Measurements from ENCODE around the gene ERCC3.

The ERCC3 gene

DNA sequence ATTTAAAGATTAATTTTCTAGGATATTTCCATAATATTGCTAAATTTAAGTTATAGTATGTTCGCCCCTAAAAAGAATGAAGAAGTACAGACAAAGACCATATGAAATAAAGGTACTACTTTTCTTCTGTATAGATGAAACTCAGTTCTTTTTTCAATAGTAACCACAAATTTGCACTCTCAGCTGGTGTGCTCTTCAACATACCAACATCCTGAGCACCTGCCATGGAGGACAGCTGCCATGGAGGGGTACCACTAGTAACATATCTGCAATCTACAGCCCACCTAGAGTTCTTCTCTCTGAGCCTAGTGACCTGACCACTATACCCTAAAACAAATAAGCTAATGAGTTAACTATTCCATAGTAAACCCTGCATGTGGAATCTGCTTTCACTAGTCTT, 36.8 kb upstream of the ERCC3 start:
- Histone ChIP-seq H3K4me3 (ENCODE audit: low read length) (no peak overlapping the region), H3K27me3 (ENCODE audit: low read depth, low read length) (no peaks in the 10 kb centered on the region), H3K79me2 (ENCODE audit: low read length) (no peaks in the 10 kb centered on the region), H3K9ac (ENCODE audit: low read length) (no peak overlapping the region), H4K20me1 (ENCODE audit: insufficient read depth, low read length) (peaks cover 31% of the 10 kb centered on the region), H3K4me1 (ENCODE audit: low read length) (peaks cover 30% of the 10 kb centered on the region), H3K4me2 (ENCODE audit: low read length) (peak overlapping the region; percentile 38), H3K27ac (ENCODE audit: low read length) (no peak overlapping the region), H3K9me3 (ENCODE audit: insufficient read depth, low read length) (no peaks in the 10 kb centered on the region), H3K36me3 (replicated peaks; ENCODE audit: low read depth, low read length) (peaks cover 19% of the 10 kb centered on the region), H2AFZ (ENCODE audit: low read depth, low read length) (no peak overlapping the region)
- TF ChIP-seq, protein P1, sequence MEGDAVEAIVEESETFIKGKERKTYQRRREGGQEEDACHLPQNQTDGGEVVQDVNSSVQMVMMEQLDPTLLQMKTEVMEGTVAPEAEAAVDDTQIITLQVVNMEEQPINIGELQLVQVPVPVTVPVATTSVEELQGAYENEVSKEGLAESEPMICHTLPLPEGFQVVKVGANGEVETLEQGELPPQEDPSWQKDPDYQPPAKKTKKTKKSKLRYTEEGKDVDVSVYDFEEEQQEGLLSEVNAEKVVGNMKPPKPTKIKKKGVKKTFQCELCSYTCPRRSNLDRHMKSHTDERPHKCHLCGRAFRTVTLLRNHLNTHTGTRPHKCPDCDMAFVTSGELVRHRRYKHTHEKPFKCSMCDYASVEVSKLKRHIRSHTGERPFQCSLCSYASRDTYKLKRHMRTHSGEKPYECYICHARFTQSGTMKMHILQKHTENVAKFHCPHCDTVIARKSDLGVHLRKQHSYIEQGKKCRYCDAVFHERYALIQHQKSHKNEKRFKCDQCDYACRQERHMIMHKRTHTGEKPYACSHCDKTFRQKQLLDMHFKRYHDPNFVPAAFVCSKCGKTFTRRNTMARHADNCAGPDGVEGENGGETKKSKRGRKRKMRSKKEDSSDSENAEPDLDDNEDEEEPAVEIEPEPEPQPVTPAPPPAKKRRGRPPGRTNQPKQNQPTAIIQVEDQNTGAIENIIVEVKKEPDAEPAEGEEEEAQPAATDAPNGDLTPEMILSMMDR (IDR thresholded peaks at IDR 0.05; ENCODE audit: low read depth, low read length) = no peak
- no peak for TF ChIP-seq EZH2phosphoT487 (IDR thresholded peaks at IDR 0.05; ENCODE audit: low read depth)

DNA sequence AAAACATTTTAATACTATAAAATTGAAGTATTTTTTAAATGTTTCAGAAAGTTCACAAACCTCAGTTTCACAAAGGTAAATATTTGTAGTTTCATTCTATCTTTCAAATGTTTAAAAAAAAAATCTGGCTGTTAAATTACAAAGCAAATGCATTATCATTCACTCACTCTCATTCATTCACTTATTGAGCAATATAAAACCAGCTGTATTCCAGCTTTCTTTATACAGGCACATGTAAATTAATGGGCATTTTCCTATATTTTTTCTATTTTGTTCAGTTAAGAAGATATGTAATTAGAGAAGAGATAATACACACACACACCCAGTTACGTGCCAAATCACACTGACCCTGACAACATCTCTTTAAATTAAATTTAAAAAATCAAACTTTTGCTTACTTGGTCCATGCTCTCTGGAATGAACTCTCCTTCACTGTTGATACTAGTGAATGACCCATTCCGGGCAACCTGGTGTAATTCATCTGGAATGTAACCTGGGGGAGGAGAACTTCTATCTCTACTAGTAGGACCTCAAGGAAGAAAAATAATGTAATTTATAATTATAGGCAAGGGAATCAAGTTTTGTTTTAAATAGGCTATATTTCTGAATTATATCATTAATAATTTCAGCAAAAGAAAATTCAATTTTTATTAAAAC, 32.5 kb upstream of the ERCC3 start:
- Histone ChIP-seq H3K27me3 (ENCODE audit: low read depth, low read length) (no peaks in the 10 kb centered on the region), H2AFZ (ENCODE audit: low read depth, low read length) (no peak overlapping the region), H3K4me2 (ENCODE audit: low read length) (no peak overlapping the region), H3K79me2 (ENCODE audit: low read length) (no peaks in the 10 kb centered on the region), H3K4me3 (ENCODE audit: low read length) (no peak overlapping the region), H3K4me1 (ENCODE audit: low read length) (peaks cover 13% of the 10 kb centered on the region), H4K20me1 (ENCODE audit: insufficient read depth, low read length) (peaks cover 7% of the 10 kb centered on the region), H3K9me3 (ENCODE audit: insufficient read depth, low read length) (no peaks in the 10 kb centered on the region), H3K9ac (ENCODE audit: low read length) (no peak overlapping the region), H3K36me3 (replicated peaks; ENCODE audit: low read depth, low read length) (peaks cover 17% of the 10 kb centered on the region), H3K27ac (ENCODE audit: low read length) (no peak overlapping the region)
- no peak for TF ChIP-seq EZH2phosphoT487 (IDR thresholded peaks at IDR 0.05; ENCODE audit: low read depth)

DNA sequence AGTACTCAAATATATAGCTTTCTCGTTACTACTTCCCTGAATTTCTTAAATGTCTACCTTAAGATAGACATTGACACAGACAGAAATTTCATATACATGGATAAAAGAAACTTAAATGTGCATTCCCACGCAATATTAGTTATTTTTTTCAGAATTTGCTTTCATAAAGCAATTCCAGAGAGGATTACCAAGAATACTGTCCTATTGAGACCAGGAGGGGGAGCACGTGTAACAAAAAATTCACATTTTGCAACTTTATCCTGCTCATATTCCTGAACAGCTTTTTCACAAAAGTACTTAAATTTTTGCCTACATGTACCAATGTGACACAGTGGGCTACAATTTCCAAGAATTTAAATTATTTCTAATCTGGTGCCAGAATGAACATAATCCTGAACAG, 30.7 kb upstream of the ERCC3 start:
- Histone ChIP-seq H2AFZ (ENCODE audit: low read depth, low read length) (no peak overlapping the region), H3K36me3 (replicated peaks; ENCODE audit: low read depth, low read length) (peaks cover 27% of the 10 kb centered on the region), H4K20me1 (ENCODE audit: insufficient read depth, low read length) (no peaks in the 10 kb centered on the region), H3K4me3 (ENCODE audit: low read length) (no peak overlapping the region), H3K4me2 (ENCODE audit: low read length) (no peak overlapping the region), H3K79me2 (ENCODE audit: low read length) (no peaks in the 10 kb centered on the region), H3K4me1 (ENCODE audit: low read length) (peaks cover 7% of the 10 kb centered on the region), H3K9me3 (ENCODE audit: insufficient read depth, low read length) (no peaks in the 10 kb centered on the region), H3K9ac (ENCODE audit: low read length) (no peak overlapping the region), H3K27me3 (ENCODE audit: low read depth, low read length) (no peaks in the 10 kb centered on the region), H3K27ac (ENCODE audit: low read length) (no peak overlapping the region)
- TF ChIP-seq EZH2phosphoT487 (IDR thresholded peaks at IDR 0.05; ENCODE audit: low read depth) = no peak
- TF ChIP-seq, protein P1 (IDR thresholded peaks at IDR 0.05; ENCODE audit: low read depth, low read length) = peak; percentile 73

DNA sequence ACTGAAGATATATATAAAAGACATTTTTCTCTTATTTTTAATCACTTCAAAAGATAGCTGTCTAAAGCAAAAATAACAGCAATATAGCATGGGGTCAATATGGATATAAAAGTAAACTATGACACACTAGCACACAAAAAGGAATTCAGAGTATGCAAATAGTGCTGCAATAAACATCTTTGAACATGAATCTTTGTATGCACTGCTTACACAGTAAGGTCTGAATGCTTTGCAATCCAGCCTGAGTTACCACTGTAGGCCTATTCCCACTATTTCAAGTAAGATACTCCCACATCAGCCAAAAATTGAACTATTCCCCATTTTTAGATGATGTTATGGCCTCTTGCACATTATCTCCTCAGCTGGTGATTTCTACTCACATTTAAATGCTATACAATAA, 27.4 kb upstream of the ERCC3 start:
- Histone ChIP-seq H2AFZ (ENCODE audit: low read depth, low read length) (no peak overlapping the region), H3K4me3 (ENCODE audit: low read length) (no peak overlapping the region), H3K36me3 (replicated peaks; ENCODE audit: low read depth, low read length) (peaks cover 35% of the 10 kb centered on the region), H4K20me1 (ENCODE audit: insufficient read depth, low read length) (no peaks in the 10 kb centered on the region), H3K9ac (ENCODE audit: low read length) (no peak overlapping the region), H3K4me2 (ENCODE audit: low read length) (no peak overlapping the region), H3K79me2 (ENCODE audit: low read length) (no peaks in the 10 kb centered on the region), H3K4me1 (ENCODE audit: low read length) (peaks cover 7% of the 10 kb centered on the region), H3K27ac (ENCODE audit: low read length) (no peak overlapping the region), H3K9me3 (ENCODE audit: insufficient read depth, low read length) (no peaks in the 10 kb centered on the region), H3K27me3 (ENCODE audit: low read depth, low read length) (no peaks in the 10 kb centered on the region)
- no peak for TF ChIP-seq EZH2phosphoT487 (IDR thresholded peaks at IDR 0.05; ENCODE audit: low read depth)
- TF ChIP-seq, protein P1 (IDR thresholded peaks at IDR 0.05; ENCODE audit: low read depth, low read length) = no peak

All from OCI-LY3 (cell line).